Head of caudate nucleus (tissue), 42 donors: Measurements from ENCODE around the gene EEF2K.

Source experiments
- DNase-seq, 42 donors: peaks; one replicate each; pipeline versions ENCODE4 v3.0.0 to v3.0.0-alpha.2; 2020 to 2021; ENCODE audit warnings: mixed read lengths in 7 of 42
- intact Hi-C: fragments of 100-400 bp; cut with DNase I; formaldehyde crosslinking; loops from one replicate; pipeline ENCODE4 v1.15.0; 2022

EEF2K gene

GRCh38 chr16:22321340-22322001 is 115.4 kb downstream of the EEF2K start:
- DNase-seq, result peak; percentile 42 to 88 (median 72)
- intact Hi-C loops, result no loop called here

DNA sequence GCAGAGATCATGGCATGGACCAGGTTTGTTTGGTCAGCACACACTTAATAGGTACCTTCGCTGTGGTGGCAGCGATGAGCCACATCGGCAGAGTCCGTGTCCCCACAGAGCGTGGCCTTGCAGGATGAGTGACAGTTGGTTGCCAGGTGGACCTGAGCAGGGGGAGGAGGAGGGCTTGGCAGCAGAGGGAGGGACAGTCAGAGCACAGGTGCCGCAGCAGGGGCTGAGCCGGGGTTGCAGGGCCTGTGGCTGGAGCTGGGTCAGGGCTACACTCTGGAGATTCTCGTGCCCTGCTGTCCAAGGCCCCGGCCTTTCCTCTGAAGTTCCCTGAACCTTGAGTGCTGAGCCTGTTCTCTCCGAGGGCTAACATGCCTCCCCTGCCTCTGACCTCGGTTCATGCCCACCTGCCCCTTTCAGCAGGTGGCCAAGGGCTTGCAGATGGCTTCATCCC is 116.0 kb downstream of the EEF2K start:
- DNase-seq, result peak in 3 of 42 donors; percentile 9 to 15 (median 11)
- intact Hi-C loops, result no loop called here

GRCh38 chr16:22322741-22323140 is 116.7 kb downstream of the EEF2K start:
- intact Hi-C loops, result no loop called here
- peak in 2 of 42 donors; percentile 6 to 27 for DNase-seq

DNA sequence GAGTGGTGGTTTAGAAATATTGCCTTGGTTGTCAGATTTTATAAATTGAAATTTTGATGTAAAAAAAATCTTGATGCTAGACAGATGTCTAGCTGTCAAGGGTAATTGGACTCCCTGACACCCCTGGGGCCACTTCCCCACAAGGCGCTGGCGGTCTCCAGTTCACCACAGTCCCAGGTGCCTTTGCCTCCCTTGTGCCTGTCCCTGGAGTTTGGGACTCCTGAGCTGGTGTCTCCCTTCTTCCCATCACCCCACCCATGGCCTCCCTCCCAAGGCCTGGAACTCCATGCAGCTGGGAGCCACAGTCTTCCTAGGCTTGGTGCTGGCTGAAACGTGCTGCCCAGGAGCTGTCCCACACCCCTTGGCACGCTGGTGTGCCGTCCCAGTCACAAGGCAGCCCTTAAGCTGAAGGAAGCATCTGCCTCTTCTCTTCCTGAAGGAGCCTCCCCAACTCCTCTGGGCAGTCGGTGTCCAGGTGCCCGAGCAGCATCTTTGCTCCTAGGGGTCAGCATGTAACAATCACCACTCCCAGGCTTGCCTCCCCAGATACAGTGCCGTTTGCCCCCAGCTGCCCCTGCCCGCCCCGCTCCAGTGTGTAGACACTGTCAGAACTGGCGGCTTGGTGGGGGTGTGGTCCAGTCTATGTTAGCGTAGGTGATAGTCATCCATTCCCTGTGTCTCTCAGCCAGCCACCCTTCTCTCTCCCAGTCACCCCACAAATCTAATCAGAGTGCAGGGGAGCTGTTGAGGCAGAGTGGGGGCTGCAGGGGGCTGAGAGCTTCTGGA is 117.3 kb downstream of the EEF2K start:
- peak in 4 of 42 donors; percentile 8 to 23 (median 12) for DNase-seq
- intact Hi-C loops, result no loop called here

DNA sequence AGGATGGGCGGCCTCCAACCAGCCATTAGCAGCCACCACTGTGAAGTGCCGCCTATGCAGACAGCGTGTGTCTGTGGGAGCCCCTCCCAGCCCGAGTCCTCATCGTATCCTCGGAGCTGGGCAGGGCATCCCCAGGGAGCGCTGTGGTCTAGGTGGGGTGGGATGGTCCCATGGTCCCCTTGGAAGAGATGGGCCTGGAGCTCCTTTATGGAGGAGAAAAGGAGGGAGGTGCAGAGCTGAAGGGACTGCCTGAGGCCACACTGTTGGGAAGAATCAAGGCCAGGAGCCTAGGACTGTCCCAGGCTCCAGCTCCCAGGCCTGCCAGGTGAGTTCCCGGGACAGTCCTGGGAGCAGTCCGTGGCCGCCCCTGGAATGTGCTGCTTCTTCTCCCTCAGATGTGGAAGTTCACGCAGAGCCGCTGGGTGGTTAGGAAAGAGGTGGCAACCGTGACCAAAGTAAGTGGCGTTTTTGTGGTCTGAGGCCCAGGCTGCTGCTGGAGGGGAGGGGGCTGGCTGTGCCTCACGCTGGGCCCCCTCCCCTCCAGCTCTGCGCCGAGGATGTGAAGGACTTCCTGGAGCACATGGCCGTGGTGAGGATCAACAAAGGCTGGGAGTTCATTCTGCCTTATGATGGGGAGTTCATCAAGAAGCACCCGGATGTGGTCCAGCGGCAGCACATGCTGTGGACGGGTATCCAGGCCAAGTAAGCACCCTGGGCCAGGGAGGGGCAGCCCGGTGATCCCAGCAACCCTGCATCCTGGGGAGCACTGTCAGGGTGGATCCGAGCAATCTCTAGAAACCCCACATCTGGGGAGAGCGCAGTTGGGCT is 118.1 kb downstream of the EEF2K start:
- DNase-seq, result peak in 3 of 42 donors; percentile 8 to 26 (median 8)
- intact Hi-C loops, result no loop called here

GRCh38 chr16:22324787-22325597 is 118.9 kb downstream of the EEF2K start:
- DNase-seq, result peak in 1 of 42 donors; percentile 29
- intact Hi-C loops, result no loop called here

DNA sequence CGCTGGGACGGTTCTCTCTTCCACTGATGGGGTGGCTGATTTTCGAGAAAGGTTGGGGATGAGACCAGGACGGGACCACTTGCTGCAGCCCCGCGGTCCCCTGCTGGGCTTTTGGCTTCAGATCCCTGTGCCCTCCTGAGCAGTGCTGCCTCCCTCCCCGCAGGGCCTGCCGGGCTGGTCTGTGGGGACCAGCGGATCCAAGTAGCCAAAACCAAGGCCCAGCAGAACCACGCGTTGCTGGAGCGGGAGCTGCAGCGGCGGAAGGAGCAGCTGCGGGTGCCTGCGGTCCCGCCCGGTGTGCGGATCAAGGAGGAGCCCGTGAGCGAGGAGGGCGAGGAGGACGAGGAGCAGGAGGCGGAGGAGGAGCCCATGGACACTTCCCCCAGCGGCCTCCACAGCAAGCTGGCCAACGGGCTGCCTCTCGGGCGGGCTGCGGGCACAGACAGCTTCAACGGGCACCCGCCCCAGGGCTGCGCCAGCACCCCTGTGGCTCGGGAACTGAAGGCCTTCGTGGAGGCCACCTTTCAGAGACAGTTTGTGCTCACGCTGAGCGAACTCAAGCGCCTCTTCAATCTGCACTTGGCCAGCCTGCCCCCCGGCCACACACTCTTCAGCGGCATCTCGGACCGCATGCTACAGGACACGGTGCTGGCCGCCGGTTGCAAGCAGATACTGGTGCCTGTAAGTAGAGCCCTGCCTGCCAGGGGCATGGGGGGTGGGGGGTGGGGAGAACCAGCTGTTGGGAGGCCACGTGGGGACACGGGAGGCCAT is 119.7 kb downstream of the EEF2K start:
- intact Hi-C loops, result no loop called here
- DNase-seq, result peak in 1 of 42 donors; percentile 31

DNA sequence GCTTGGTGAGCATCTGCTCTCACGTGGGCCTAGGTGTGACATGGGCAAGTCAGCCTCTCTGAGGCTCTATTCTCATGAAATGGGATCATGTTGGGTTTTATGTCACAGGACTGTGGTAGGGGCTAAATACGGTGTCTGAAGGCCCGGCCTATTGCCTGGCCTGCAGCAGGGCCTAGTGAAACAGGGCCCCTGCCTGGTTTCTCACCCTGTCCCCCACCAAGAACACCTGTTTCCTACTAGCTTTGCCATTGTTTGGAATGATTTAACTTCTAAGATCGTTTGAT is 120.2 kb downstream of the EEF2K start:
- intact Hi-C loops, result no loop called here
- peak in 1 of 42 donors; percentile 22 for DNase-seq

DNA sequence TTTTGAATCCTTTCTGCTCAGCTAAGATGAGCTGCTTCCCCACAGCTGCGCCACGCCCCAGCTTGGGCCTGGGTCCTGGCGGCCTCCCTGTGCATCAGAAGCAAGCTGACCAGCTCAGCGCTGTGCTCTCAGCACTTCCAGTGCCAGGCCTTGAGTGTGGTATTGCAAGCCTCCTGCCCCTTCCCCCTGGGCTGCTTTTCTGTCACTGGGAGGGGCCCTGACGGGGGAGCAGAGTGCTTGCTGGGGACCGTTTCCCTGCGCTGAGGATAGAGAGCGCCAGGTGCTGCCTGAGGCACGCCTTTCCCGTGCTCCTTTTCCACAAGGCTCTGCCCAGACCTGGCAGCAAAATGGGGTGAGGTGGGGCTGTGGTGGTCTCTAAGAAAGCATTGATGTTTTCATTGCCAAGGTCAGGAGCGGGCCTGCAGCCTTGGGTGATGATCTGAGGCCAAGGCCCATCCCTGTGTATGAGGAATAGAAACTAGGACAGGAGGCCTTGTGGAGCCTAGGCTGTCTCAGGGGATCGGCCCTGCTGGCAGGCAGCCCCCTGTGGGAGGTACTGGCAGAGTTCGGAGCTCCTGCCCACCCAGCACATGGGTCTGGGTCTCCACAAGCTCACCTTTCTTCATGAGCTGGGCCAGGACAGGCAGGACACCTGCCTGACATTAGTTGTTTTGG is 120.8 kb downstream of the EEF2K start:
- intact Hi-C loops, result no loop called here
- DNase-seq, result peak in 2 of 42 donors; percentile 12 to 32

DNA sequence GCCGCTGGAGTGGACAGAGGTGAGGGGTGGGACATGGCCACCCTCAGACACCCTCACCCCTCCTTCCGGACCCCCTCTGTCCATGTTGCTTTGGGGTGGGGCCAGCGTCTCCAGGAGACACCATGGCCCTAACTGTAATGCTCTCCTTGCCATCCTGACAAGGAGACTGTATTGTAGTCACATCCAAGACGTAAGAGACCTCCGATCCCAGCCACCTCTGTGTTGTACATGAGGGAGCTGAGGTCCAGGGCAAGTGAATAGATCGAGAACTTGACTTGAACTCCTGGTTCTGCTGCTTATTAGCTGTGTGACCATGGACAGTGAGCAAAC is 121.3 kb downstream of the EEF2K start:
- intact Hi-C loops, result no loop called here
- peak in 1 of 42 donors; percentile 16 for DNase-seq

DNA sequence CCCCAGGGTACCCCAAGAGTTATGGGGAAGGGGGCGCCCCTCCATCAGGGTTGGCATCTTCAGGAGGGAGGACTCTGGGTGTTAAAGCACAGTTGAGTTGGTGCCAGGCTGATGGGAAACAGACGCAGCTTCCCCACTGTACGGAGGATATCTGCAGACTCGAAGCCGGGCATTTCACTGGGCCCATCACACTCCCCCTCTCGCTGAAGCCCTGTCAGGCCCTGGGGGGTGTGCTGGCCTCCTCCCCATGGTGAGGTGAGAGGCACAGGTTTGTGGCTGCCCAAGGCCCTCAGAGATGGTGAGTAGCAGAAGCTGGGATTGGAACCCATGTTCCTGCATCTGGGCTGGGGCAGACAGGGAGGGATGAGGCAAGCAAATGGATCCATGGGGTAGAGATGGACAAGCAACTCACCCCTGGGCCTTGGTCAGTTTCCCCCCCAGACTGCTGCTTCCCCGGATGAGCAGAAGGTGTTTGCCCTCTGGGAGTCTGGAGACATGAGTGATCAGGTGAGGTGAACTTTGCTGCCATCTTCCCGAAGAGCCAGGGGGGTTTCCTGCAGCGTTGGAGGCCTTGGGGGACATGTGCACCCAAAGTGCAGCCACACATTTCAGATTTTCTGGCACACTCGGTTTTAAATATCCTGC is 122.1 kb downstream of the EEF2K start:
- DNase-seq, result peak in 1 of 42 donors; percentile 33

DNA sequence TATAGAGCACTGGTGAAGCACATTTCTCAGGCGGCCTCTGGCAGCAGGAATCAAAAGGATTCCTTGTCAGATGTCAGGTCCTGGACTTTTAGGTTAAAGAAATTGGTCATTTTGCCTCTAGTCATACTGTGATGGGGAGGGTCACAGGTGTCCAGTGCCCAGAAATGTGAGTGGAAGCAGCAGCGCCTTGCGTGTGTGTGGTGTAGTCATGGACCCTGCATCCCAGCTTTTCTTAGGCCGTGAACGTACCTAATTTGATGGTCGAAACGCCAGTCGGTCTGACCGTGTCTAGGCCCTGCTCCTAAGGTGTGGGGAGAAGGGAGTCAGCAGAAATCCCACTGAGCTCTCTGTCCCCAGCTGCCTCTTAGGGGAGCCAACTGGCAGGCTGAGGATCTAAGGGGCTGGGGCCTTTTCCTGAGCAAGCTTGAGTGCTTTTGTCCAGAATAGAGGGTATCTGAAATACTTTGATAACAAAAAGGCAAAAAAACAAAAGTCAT is 123.2 kb downstream of the EEF2K start:
- DNase-seq, result peak in 1 of 42 donors; percentile 27
- intact Hi-C loops, result no loop called here

More for the DNA sequence above, 122.1 kb downstream of the EEF2K start:
- intact Hi-C loops, result no loop called here

GRCh38 chr16:22330326-22330725 is 124.2 kb downstream of the EEF2K start:
- DNase-seq, result peak in 1 of 42 donors; percentile 32
- intact Hi-C loops, result no loop called here

- intact Hi-C loops, result no loop called here
- DNase-seq, result peak in 7 of 42 donors; percentile 14 to 58 (median 28)
These were observed 127.4 kb downstream of the EEF2K start for GRCh38 chr16:22333457-22333994.

GRCh38 chr16:22335668-22336246 is 129.7 kb downstream of the EEF2K start:
- peak in 1 of 42 donors; percentile 32 for DNase-seq
- intact Hi-C loops, result no loop called here

GRCh38 chr16:22336581-22336980 is 130.5 kb downstream of the EEF2K start:
- no peak for DNase-seq
- intact Hi-C loops, result no loop called here
